Measurements from ENCODE around the gene CAMK2D.
"Not testable (repeated sequence)": the region's sequence is repeated elsewhere in the genome, so short reads cannot be mapped to it uniquely, and the experiment has no call there.

CAMK2D gene

GRCh38 chr4:113727802-113728201, 33.7 kb downstream of the CAMK2D start:
- DNase-seq = no peak

- no peak for DNase-seq
Observed at GRCh38 chr4:113725963-113726362, 35.6 kb downstream of the CAMK2D start.

- no peak for DNase-seq
Observed at GRCh38 chr4:113718252-113718651, 43.3 kb downstream of the CAMK2D start.

GRCh38 chr4:113711883-113712662, 49.5 kb downstream of the CAMK2D start:
- no peak for DNase-seq

GRCh38 chr4:113708250-113708649, 53.3 kb downstream of the CAMK2D start:
- DNase-seq = no peak

- no peak for DNase-seq
Observed at GRCh38 chr4:113707048-113707447, 54.5 kb downstream of the CAMK2D start.

GRCh38 chr4:113705097-113705496, 56.4 kb downstream of the CAMK2D start:
- DNase-seq = not testable (repeated sequence)

- not testable (repeated sequence) for DNase-seq
Observed at GRCh38 chr4:113702596-113702995, 58.9 kb downstream of the CAMK2D start.

GRCh38 chr4:113701169-113701568, 60.4 kb downstream of the CAMK2D start:
- DNase-seq = no peak

- DNase-seq = no peak
Observed at GRCh38 chr4:113700602-113701150, 60.9 kb downstream of the CAMK2D start.

GRCh38 chr4:113699772-113700171, 61.8 kb downstream of the CAMK2D start:
- DNase-seq = no peak

- DNase-seq = no peak
Observed at GRCh38 chr4:113697429-113697828, 64.1 kb downstream of the CAMK2D start.

- DNase-seq = no peak
Observed at GRCh38 chr4:113695328-113696169, 66.0 kb downstream of the CAMK2D start.

- DNase-seq = no peak
Observed at GRCh38 chr4:113694008-113694407, 67.5 kb downstream of the CAMK2D start.

- no peak for DNase-seq
Observed at GRCh38 chr4:113692809-113693411, 68.6 kb downstream of the CAMK2D start.

GRCh38 chr4:113691676-113692075, 69.9 kb downstream of the CAMK2D start:
- DNase-seq = no peak

GRCh38 chr4:113689394-113689793, 72.1 kb downstream of the CAMK2D start:
- DNase-seq = no peak

- no peak for DNase-seq
Observed at GRCh38 chr4:113687067-113687718, 74.3 kb downstream of the CAMK2D start.

- DNase-seq = not testable (repeated sequence)
Observed at GRCh38 chr4:113685157-113685556, 76.4 kb downstream of the CAMK2D start.

- DNase-seq = no peak
Observed at GRCh38 chr4:113684534-113685091, 76.9 kb downstream of the CAMK2D start.

GRCh38 chr4:113682730-113683537, 78.6 kb downstream of the CAMK2D start:
- peak; percentile 48 for DNase-seq

- no peak for DNase-seq
Observed at GRCh38 chr4:113678641-113679040, 82.9 kb downstream of the CAMK2D start.

Data from activated CD4-positive, alpha-beta T cell treated with anti-CD3 and anti-CD28 coated beads for 1 hour (primary cell).